CD4-positive, alpha-beta T cell treated with Interleukin-4 for 4 hours (primary cell): ENCODE results near the gene HCST.
"Not testable (repeated sequence)": the region's sequence is repeated elsewhere in the genome, so short reads cannot be mapped to it uniquely, and the experiment has no call there.

Experiments
- DNase-seq: peaks from one replicate; pipeline ENCODE4 v3.0.0-alpha.2; 2020

Gene HCST

GRCh38 chr19:35907377-35907745 is 5.0 kb downstream of the HCST start:
- DNase-seq: no peak

- DNase-seq: no peak
Measured at GRCh38 chr19:35908010-35908441, 5.7 kb downstream of the HCST start, which contains the start of gene TYROBP. Gene TYROBP, minus strand, starts transcription at chr19:35908295. Its CDS starts 67 bp downstream, at chr19:35908228.

GRCh38 chr19:35908973-35909683 is 6.8 kb downstream of the HCST start:
- peak; percentile 41 for DNase-seq

- DNase-seq: no peak
Measured at GRCh38 chr19:35909684-35910035, 7.3 kb downstream of the HCST start.

GRCh38 chr19:35910355-35910754 is 8.0 kb downstream of the HCST start:
- DNase-seq: not testable (repeated sequence)

- DNase-seq: no peak
Measured at GRCh38 chr19:35911173-35911572, 8.8 kb downstream of the HCST start.

GRCh38 chr19:35911790-35912189 is 9.5 kb downstream of the HCST start:
- peak; percentile 42 for DNase-seq

- DNase-seq: no peak
Measured at GRCh38 chr19:35913589-35913988, 11.3 kb downstream of the HCST start.

- DNase-seq: no peak
Measured at GRCh38 chr19:35915443-35915842, 13.1 kb downstream of the HCST start.

- DNase-seq: no peak
Measured at GRCh38 chr19:35919306-35919705, 17.0 kb downstream of the HCST start.

- DNase-seq: no peak
Measured at GRCh38 chr19:35921012-35921411, 18.7 kb downstream of the HCST start.

GRCh38 chr19:35925501-35925900 is 23.2 kb downstream of the HCST start:
- DNase-seq: no peak

- DNase-seq: peak; percentile 29
Measured at GRCh38 chr19:35928507-35928906, 26.2 kb downstream of the HCST start.

- DNase-seq: peak; percentile 75
Measured at GRCh38 chr19:35929876-35930275, 27.5 kb downstream of the HCST start.

GRCh38 chr19:35931161-35931873 is 29.0 kb downstream of the HCST start:
- peak; percentile 100 for DNase-seq

- DNase-seq: no peak
Measured at GRCh38 chr19:35931874-35932202, 29.5 kb downstream of the HCST start.

- DNase-seq: no peak
Measured at GRCh38 chr19:35932291-35932936, 30.1 kb downstream of the HCST start.

GRCh38 chr19:35935911-35936737 is 33.8 kb downstream of the HCST start, which contains the start of gene LRFN3:
Gene LRFN3, plus strand, starts transcription at chr19:35936374. Its CDS starts 3,052 bp downstream, at chr19:35939426.
- DNase-seq: peak; percentile 23

- DNase-seq: no peak
Measured at GRCh38 chr19:35936738-35937268, 34.5 kb downstream of the HCST start.

- no peak for DNase-seq
Measured at GRCh38 chr19:35937345-35938281, 35.3 kb downstream of the HCST start.
